Neuron (in vitro differentiated cells): ENCODE measurements around the gene GPRIN2.

Experiments
- H2AFZ ChIP-seq: one replicate; pipeline ENCODE4 v1.6.1; 2013; ENCODE audit warnings: low read depth, mild to moderate bottlenecking, inconsistent platforms, low read length, moderate library complexity
- H3K27me3 ChIP-seq: one replicate; pipeline ENCODE4 v1.6.1; 2013; ENCODE audit warnings: low read length; ENCODE audit not compliant: insufficient read depth
- H3K36me3 ChIP-seq: one replicate; pipeline ENCODE4 v1.6.1; 2013; ENCODE audit warnings: low read length; ENCODE audit not compliant: insufficient read depth
- H3K4me1 ChIP-seq: one replicate; pipeline ENCODE4 v1.6.1; 2013; ENCODE audit warnings: low read length; ENCODE audit not compliant: insufficient read depth
- H3K4me3 ChIP-seq: 2 replicates; pipeline ENCODE4 v1.5.1; 2013; ENCODE audit warnings: mild to moderate bottlenecking, low read length, moderate library complexity
- H3K9me3 ChIP-seq: one replicate; pipeline ENCODE4 v1.6.1; 2013; ENCODE audit warnings: low read length

GPRIN2 gene

GRCh38 chr10:46549171-46550075 lies 7.0 kb downstream of the GPRIN2 start:
- peaks cover 47% of the 10 kb centered on the region for H3K27me3 ChIP-seq
- H3K9me3 ChIP-seq: no peaks in the 10 kb centered on the region
- H3K4me3 ChIP-seq: no peak overlapping the region
- H3K4me1 ChIP-seq: no peaks in the 10 kb centered on the region
- no peak overlapping the region for H2AFZ ChIP-seq
- H3K36me3 ChIP-seq: no peaks in the 10 kb centered on the region

GRCh38 chr10:46548498-46549090 lies 7.9 kb downstream of the GPRIN2 start:
- H3K27me3 ChIP-seq: peaks cover 44% of the 10 kb centered on the region
- no peak overlapping the region for H2AFZ ChIP-seq
- H3K4me3 ChIP-seq: no peak overlapping the region
- no peaks in the 10 kb centered on the region for H3K9me3 ChIP-seq
- no peaks in the 10 kb centered on the region for H3K4me1 ChIP-seq
- H3K36me3 ChIP-seq: no peaks in the 10 kb centered on the region

DNA sequence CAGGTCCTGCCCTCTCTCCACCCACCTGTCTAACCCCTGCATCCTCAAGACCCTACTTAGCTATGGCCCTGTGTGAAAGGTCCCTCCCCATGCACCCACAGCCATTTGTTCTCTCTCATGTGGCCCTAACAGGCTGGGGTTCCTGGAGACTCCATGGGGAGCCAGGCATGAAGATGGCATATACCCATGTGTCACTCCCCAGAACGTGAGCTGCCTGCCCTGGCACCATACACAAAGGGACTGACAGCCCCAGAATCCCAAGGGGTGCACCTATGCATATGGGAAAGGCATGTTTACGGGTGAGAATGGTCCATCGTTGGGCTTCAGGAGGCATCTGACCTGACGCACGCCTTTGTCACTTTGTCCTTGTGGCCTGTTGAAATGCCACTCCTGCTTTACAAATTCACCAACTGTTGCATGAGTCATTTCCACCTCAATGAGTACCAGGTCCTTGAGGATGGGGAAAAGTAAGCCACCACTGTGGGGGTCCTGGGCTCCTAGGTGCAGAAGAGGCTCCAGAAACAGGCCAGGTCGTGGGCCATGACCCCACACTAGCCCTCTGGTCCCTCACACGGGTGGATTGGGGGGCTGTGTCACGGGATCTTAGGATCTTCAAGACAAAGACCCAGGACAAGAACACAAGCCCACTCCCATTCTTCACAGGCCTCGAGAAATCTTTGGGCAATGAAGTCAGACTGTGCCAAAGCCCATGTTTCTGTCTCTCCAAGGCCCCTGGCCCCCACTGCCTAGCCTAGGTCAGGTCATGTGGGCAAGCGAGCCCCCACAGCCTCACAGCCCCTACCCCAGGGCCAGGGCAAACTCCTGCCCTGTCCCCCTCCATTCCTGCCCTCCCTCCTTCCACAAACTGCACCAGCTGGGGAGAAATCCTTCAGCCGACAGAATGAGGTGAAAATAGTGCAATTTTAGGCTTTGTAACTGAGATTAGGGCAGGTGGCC lies 8.6 kb downstream of the GPRIN2 start:
- no peaks in the 10 kb centered on the region for H3K36me3 ChIP-seq
- no peak overlapping the region for H3K4me3 ChIP-seq
- no peak overlapping the region for H2AFZ ChIP-seq
- no peaks in the 10 kb centered on the region for H3K4me1 ChIP-seq
- no peaks in the 10 kb centered on the region for H3K9me3 ChIP-seq
- H3K27me3 ChIP-seq: peaks cover 44% of the 10 kb centered on the region

DNA sequence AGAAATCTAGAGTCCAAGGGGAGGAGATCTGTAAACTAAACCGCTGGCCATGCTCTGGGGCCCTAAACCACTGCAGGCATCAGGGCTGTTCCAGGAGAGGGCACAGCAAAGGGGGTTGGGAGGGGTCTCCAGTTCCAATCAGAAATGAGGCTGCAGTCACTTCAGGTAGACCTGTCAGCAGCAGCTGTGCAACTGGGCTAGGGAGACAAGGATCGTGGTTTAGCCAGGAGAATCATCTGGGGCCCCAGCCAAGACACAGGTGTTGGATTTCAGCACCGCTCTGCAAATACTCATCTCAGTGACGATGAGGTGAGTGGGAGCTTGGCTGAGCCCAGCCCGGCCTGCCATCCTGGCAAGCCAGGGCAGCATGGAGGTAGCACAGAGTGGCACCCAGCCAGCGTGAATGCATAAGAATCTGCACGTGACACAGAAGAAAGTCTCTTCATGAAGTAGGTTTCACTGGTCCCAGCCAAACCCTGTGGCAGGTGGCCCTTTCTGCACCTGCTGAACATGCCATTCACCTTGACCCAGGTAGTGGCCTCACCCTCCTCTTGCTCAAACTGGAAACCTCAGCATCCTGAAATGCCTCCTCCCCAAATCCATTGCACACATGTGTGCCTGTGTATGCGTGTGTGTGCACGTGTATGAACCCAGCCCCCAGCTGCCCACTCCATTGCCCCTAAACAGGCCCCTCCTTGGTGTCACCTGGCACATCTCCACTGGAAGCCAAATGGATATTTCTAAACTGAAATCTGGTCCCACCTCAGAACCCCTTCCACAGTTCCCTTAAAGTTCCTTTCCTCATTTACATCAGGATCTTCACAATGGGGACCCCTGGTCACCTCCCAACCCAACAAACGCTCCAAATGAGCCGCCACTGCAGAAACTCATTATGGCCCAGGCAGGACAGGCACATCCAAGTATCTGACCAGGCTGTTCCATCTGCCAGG lies 9.6 kb downstream of the GPRIN2 start:
- H3K36me3 ChIP-seq: no peaks in the 10 kb centered on the region
- H3K4me3 ChIP-seq: no peak overlapping the region
- no peaks in the 10 kb centered on the region for H3K4me1 ChIP-seq
- no peaks in the 10 kb centered on the region for H3K9me3 ChIP-seq
- no peak overlapping the region for H2AFZ ChIP-seq
- peaks cover 43% of the 10 kb centered on the region for H3K27me3 ChIP-seq

- no peak overlapping the region for H3K4me3 ChIP-seq
- H3K27me3 ChIP-seq: peaks cover 38% of the 10 kb centered on the region
- no peaks in the 10 kb centered on the region for H3K9me3 ChIP-seq
- H3K36me3 ChIP-seq: no peaks in the 10 kb centered on the region
- no peak overlapping the region for H2AFZ ChIP-seq
- H3K4me1 ChIP-seq: no peaks in the 10 kb centered on the region
These were observed 10.4 kb downstream of the GPRIN2 start for GRCh38 chr10:46545861-46546590.

GRCh38 chr10:46544989-46545791 lies 11.3 kb downstream of the GPRIN2 start:
- H2AFZ ChIP-seq: no peak overlapping the region
- H3K9me3 ChIP-seq: no peaks in the 10 kb centered on the region
- no peaks in the 10 kb centered on the region for H3K36me3 ChIP-seq
- H3K4me3 ChIP-seq: no peak overlapping the region
- peaks cover 40% of the 10 kb centered on the region for H3K27me3 ChIP-seq
- H3K4me1 ChIP-seq: no peaks in the 10 kb centered on the region

DNA sequence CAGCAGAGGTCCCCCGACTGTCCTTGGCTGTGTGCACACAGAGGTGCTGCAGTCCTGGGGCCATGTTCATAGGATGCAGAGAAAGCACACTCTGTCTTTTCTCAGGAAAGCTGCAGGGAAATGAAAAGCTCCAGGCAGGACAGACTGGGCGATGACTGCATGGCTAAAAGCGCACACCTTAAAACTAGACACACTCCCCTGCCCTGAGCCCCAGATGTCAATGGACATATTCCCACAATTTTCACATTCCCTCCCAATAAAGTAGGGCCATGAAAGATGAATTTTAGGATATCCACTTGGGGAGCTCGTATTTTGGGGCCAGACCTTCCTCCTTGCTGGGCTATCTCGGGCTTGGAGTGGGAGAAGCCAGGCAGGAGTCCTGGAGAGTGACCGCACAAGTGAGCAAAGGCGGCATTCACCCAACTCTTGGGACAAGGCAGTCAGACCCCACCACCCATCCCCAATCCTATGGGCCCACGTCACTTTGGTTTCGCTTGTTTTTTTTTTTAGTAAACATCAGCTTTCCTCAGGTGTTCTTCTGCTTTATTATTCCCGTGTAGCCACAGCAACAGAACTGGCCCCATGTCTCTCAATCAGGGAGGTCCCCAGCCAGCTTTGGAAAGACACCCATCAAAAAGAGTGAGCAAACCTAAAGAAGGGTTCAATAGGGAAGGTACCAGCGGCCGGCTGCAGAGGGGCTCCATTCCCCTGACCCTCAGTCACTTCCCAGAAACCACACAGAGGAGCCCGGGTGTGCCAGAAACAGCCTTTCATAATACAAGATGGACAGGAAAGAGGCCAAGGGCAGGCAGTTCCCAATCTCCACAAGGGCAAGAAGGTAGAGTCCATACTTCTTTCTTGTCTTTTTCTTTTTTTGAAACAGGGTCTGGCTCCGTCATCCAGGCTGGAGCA lies 12.7 kb downstream of the GPRIN2 start:
- Histone ChIP-seq H3K9me3 (no peaks in the 10 kb centered on the region), H3K4me3 (no peak overlapping the region), H2AFZ (no peak overlapping the region), H3K27me3 (peaks cover 44% of the 10 kb centered on the region), H3K4me1 (no peaks in the 10 kb centered on the region), H3K36me3 (no peaks in the 10 kb centered on the region)

DNA sequence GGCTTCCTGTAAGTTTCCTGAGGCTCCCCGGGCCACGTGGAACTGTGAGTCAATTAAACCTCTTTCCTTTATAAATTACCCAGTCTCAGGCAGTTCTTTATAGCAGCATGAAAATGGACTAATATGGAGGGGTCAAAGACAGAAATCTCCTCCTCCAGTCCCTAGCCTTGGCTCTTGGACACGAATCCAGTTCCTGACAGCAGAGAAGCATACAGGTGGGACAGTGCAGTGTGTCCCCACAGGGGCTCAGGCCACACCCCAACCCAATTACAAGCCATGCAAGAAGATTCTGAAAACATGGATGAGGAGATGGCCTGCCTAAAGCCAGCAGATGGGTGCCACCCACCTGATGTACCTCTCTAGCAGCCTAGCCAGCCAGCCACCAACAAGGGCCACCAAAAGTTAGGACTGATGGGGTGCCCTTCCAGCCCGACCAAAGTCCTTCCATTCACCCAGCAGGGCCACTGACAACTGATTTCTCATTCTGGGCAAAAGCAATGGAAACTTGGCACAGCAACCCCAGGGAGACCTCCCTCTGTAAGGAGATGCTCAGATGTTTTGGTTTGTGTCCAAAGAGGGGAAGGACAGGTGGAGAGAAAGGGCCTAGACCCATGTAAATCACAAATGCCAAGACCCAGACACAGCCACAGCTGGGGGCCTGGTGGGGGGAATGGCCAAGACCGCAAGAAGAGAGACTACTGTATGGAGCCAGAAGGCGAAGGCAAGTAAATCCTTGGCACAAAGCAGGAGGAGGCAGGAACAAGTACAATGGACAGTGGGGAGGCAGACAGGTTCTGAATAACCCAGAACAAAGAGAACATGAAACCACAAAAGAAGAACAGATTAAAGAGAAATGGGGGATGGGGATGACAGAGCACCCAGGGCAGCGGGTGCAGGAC lies 13.6 kb downstream of the GPRIN2 start:
- no peak overlapping the region for H3K4me3 ChIP-seq

GRCh38 chr10:46541735-46542566 lies 14.5 kb downstream of the GPRIN2 start:
- no peak overlapping the region for H3K4me3 ChIP-seq
- H3K4me1 ChIP-seq: no peaks in the 10 kb centered on the region
- H2AFZ ChIP-seq: no peak overlapping the region
- H3K36me3 ChIP-seq: no peaks in the 10 kb centered on the region
- H3K9me3 ChIP-seq: no peaks in the 10 kb centered on the region
- H3K27me3 ChIP-seq: peaks cover 48% of the 10 kb centered on the region

More for the DNA sequence above, 13.6 kb downstream of the GPRIN2 start:
- H3K27me3 ChIP-seq: peaks cover 44% of the 10 kb centered on the region
- no peaks in the 10 kb centered on the region for H3K9me3 ChIP-seq
- H3K4me1 ChIP-seq: no peaks in the 10 kb centered on the region
- no peak overlapping the region for H2AFZ ChIP-seq
- no peaks in the 10 kb centered on the region for H3K36me3 ChIP-seq
